BE2C (cell line): Measurements from ENCODE around the gene HIPK4.
A peak's percentile ranks its signal among the peaks of the same experiment; 100 is the strongest.

Experiments
- DNase-seq: peaks from one replicate; pipeline ENCODE4 v3.0.0-alpha.2; 2020
- H3K27me3 ChIP-seq: fragments of 250-450 bp; sonication (Bioruptor Pico); 2 replicates; pipeline ENCODE4 v1.5.1; 2020; ENCODE audit warnings: mild to moderate bottlenecking
- H3K36me3 ChIP-seq: fragments of 250-450 bp; sonication (Bioruptor Pico); 2 replicates; pipeline ENCODE4 v1.5.1; 2020; ENCODE audit warnings: mild to moderate bottlenecking
- H3K4me1 ChIP-seq: fragments of 250-450 bp; sonication (Bioruptor Pico); 2 replicates; pipeline ENCODE4 v1.5.1; 2020
- H3K4me3 ChIP-seq: 2 replicates; pipeline ENCODE4 v1.5.1; 2011; ENCODE audit warnings: low read depth, low read length
- H3K9me3 ChIP-seq: fragments of 250-450 bp; sonication (Bioruptor Pico); 2 replicates; pipeline ENCODE4 v1.5.1; 2020
- TF ChIP-seq, protein P1 (sequence below): IDR thresholded peaks from 2 replicates; pipeline ENCODE4 v1.5.1; 2012; ENCODE audit warnings: mild to moderate bottlenecking, low read depth, low read length

HIPK4 gene

DNA sequence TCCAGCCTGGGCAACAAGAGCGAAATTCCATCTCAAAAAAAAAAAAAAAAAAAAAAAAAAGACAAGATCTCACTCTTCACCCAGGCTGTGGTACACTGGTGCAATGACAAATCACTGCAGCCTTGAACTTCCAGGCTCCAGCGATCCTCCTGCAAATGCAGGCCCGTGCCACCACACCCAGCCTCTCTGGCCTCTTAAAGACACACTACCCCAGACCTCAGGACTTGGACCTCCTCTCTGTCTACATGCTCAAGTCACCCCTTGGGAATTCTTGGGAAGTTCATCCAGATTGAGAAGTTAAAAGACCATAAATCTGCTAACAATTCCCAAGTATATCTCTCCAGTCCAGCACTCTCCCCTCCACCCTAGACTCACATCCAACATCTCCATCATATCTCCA, 10.6 kb upstream of the HIPK4 start:
- peaks cover 8% of the 10 kb centered on the region; the same call in 1 of the 2 replicates for H3K4me1 ChIP-seq
- H3K9me3 ChIP-seq: no peaks in the 10 kb centered on the region
- TF ChIP-seq, protein P1, sequence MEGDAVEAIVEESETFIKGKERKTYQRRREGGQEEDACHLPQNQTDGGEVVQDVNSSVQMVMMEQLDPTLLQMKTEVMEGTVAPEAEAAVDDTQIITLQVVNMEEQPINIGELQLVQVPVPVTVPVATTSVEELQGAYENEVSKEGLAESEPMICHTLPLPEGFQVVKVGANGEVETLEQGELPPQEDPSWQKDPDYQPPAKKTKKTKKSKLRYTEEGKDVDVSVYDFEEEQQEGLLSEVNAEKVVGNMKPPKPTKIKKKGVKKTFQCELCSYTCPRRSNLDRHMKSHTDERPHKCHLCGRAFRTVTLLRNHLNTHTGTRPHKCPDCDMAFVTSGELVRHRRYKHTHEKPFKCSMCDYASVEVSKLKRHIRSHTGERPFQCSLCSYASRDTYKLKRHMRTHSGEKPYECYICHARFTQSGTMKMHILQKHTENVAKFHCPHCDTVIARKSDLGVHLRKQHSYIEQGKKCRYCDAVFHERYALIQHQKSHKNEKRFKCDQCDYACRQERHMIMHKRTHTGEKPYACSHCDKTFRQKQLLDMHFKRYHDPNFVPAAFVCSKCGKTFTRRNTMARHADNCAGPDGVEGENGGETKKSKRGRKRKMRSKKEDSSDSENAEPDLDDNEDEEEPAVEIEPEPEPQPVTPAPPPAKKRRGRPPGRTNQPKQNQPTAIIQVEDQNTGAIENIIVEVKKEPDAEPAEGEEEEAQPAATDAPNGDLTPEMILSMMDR: no peak
- no peaks in the 10 kb centered on the region for H3K36me3 ChIP-seq
- no peak for DNase-seq
- peaks cover 30% of the 10 kb centered on the region for H3K27me3 ChIP-seq
- no peak overlapping the region for H3K4me3 ChIP-seq

DNA sequence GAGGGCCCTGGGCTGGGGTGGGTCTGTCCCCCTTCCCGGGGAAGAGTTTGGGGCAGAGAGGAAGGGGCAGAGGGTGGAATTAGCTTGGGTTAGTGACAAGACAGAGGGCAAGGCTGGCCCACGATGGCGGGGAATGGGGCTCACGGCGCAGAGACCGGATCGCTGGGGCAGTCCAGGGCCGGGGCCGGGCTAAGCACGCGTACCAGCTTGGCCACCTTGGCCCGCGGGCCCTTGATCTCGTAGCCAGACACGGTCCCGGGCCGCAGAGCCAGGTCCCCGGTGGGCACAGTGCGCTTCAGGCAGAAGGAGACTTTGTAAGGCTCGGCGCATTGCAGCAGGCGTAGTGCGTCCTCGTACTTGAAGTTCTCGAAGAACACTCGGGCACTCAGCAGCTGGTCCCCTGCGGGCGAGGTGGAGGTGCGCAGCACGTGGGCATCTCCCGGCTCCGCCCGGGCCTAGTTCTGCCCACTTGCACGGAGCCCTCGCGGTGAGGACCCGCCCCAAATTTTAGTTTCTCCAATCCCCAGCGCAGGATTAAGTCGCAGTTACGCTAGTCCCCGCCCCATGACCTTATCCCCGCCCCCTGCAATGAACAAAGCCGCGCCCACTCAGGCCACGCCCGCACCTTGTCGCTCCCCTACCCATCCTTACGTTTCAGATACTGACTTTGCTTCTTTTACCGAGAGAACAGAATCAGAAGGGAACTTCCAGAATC, 8.6 kb upstream of the HIPK4 start:
- DNase-seq: peak; percentile 85
- TF ChIP-seq, protein P1: no peak
- Histone ChIP-seq H3K4me3 (no peak overlapping the region; the same call in 1 of the 2 replicates), H3K9me3 (no peaks in the 10 kb centered on the region), H3K36me3 (no peaks in the 10 kb centered on the region), H3K4me1 (peaks cover 5% of the 10 kb centered on the region; the same call in 1 of the 2 replicates), H3K27me3 (peaks cover 39% of the 10 kb centered on the region)

DNA sequence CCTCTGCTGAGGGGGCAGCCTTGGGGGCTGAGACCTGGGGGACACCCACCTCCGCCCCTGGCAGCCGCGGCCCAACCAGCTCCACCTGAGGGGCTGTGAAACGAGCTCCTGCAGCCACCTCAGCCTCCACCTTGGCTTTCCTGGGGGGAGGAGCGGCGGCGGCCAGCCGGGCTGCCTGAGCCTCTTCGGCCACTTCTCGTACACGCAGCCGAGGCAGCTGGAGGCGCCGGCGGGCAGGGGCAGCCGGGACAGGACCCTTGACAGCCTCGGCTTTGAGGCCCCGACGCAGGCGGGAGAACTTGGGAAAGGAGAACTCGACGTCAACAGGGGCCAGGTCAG, 7.6 kb upstream of the HIPK4 start:
- Histone ChIP-seq H3K27me3 (peaks cover 39% of the 10 kb centered on the region), H3K4me3 (no peak overlapping the region), H3K36me3 (no peaks in the 10 kb centered on the region), H3K4me1 (peaks cover 5% of the 10 kb centered on the region; the same call in 1 of the 2 replicates), H3K9me3 (no peaks in the 10 kb centered on the region)
- no peak for DNase-seq
- TF ChIP-seq, protein P1: no peak

DNA sequence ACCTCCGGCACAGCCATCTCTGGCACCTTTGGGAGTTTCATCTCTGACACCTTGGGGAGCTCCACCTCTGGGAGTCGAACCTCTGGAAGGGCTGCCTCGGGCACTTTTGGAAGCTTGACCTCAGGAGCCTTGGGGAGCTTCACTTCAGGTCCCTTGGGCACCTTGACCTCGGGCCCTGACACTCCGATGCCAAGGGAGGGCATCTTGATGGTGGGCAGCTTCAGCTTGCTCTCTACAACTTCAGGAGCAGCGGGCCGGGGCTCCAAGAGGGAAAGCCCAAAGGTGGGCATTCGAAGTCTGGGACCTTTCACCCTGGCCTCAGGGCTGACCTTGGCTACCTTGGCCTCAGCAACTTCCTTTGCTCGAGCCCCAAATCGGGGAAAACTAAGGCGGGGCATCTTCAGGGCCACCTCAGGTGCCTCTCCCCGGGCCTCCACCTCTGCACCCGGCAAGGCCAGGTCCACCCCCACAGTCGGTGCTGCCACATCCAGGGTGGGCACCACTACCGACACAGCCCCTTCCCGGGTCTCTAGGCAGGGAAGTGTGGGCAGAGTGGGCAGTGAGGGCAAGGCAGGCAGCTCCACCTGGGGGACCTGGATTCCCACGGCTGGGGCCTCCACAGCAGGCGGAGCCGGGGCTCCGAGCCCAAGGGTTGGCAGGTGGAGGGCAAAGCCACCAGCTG, 7.0 kb upstream of the HIPK4 start:
- Histone ChIP-seq H3K9me3 (no peaks in the 10 kb centered on the region), H3K36me3 (no peaks in the 10 kb centered on the region), H3K4me3 (no peak overlapping the region), H3K27me3 (peaks cover 39% of the 10 kb centered on the region), H3K4me1 (peaks cover 5% of the 10 kb centered on the region; the same call in 1 of the 2 replicates)
- TF ChIP-seq, protein P1: no peak
- DNase-seq: no peak

DNA sequence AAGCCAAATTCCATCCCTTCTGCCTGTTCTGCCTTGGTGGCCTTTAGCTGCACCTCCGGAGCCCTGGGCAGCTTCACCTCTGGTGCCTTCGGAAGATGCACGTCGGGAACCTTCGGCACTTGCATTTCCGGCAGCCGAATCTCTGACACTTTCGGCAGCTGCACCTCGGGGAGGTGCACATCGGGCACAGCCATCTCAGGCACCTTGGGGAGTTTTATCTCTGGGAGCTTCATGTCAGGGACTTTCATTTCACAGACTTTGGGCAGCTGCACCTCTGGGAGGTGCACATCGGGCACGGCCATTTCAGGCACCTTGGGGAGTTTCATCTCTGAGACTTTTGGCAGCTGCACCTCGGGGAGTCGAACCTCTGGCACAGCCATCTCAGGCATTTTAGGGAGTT, 6.0 kb upstream of the HIPK4 start:
- Histone ChIP-seq H3K4me3 (no peak overlapping the region), H3K9me3 (no peaks in the 10 kb centered on the region), H3K4me1 (peaks cover 5% of the 10 kb centered on the region; the same call in 1 of the 2 replicates), H3K36me3 (no peaks in the 10 kb centered on the region), H3K27me3 (peaks cover 39% of the 10 kb centered on the region)
- no peak for DNase-seq
- TF ChIP-seq, protein P1: no peak

DNA sequence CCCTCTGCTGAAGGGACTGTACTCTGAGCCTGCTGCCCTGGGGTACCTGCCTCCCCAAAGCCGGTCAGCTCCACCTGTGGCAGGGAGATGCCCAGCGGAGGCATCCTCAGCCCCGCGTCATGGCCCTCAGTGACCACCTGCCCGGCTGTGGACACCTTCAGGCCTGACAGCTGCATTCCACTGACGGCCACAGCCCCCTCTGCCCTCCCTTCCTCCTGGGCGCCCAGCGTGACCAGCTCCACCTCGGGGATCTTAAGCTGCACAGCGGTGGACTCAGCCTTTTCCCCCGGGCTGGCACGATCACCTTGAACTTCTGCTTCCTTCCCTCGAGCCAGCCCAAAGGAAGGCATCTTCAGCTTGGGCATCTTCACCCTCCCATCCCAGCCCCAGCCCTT, 4.8 kb upstream of the HIPK4 start:
- Histone ChIP-seq H3K4me1 (peaks cover 5% of the 10 kb centered on the region; the same call in 1 of the 2 replicates), H3K9me3 (no peaks in the 10 kb centered on the region), H3K36me3 (no peaks in the 10 kb centered on the region), H3K4me3 (no peak overlapping the region), H3K27me3 (peaks cover 39% of the 10 kb centered on the region)
- TF ChIP-seq, protein P1: no peak
- no peak for DNase-seq
